Stimulated activated CD8-positive, alpha-beta memory T cell treated with anti-CD3 and anti-CD28 coated beads, Interleukin-12 subunit alpha, Interleukin-12 subunit beta, amount 100 ng/mL, for 24 hours (primary cell): ENCODE measurements around the gene MLLT3.

ENCODE experiments used
- DNase-seq: peaks from one replicate; pipeline ENCODE4 v3.0.0-alpha.2; 2020; ENCODE audit errors: extremely low read depth

MLLT3 gene

DNA sequence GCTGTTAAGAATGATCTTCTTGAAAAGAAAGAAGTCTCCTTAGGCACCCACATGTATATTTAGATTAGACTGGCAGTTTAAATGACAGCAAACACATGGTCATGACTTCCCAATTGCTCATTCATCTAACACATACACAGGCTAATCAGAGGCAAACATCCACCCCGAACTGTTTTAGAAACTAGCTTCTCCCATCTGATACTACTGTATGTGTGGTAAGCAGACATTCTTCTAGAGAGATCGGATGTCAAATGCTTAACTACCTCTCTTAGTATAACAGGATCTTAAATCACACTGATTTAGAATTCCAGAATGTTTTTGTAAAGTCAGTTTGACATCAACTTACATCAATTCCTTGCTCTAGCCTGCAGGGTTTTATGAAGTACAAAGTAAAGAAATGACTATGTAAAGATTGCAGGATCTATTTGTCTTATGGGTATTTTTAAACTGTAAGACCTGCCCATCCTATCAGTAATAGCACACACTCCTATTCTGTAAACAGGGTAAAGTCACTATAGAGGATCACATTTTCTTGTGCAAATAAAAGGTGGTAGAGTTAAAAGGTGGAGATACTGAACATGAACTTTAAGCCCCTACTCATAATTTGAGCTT lies 239.7 kb downstream of the MLLT3 start:
- no peak for DNase-seq

DNA sequence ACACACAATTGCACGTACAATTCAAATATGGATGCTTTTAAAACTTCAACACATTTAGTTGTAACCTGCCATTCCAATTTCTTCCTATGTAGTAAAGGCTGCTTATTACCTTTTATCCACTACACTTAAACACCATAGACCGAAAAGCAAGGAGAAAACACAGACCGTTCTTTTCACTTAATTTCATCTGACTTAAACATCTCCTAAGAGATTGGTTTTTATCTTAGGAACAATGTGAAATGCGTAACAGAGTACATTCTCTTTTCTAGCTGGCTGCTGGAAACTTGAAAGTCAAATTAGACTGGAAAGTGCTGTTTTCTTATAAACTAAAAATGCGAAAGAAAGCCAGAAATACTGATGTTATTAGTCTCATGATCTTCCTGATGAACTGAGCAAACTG lies 241.8 kb downstream of the MLLT3 start:
- no peak for DNase-seq

DNA sequence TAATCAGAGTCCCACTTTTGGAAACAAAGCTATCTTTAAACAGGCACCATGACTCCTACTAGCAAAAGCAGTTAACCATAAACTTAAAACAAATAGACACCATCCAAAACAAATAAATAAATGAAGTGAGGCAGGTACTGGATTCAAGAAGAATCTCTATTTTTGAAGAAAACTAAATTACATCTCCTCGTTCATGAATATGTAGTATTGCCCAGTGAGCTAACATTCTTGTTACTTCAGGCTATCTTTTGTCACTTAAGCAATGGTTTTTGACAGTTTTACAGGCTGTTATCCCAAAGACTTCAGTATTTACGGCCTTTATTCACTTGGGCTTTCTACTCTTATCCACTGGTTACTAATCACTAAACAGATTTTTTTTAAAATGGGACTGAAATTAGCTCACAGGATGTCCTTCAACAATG lies 242.5 kb downstream of the MLLT3 start:
- DNase-seq: no peak

DNA sequence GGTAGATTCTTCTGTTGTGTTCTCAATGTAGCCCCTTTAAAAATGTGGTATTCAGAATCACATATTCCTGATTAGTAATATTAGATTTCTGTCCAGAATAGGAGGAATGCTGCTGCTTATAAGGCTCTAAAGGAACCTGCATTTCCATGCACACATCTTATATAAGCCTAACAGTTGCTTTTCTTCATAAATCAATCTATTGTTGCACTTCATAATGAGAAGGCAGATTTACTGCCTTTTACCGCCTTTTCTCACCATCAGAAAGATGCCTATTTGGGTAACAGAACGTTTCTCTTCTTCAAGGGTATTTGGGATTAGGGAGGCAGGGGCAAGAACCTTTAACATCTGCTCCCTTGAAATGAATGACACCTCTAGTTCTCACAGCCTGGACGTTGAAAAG lies 243.4 kb downstream of the MLLT3 start:
- no peak for DNase-seq

DNA sequence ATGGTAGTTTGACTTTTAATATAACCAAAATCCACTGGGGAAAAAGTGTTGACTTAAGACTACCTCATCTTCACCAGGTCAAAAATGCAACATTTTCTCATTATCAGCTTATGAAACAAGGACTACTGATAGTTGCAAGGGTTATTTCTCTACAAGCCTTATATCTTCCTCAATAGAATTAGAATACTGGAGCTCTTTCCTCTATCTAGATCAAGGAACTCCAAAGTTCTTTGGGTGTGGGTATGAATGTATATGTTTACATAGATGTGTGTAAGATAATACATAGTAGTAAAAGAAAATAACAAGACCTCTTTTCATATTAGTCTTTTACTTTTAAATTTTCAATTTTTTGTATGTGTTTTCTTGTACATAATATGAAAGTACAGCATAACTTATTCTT lies 244.5 kb downstream of the MLLT3 start:
- DNase-seq: no peak

DNA sequence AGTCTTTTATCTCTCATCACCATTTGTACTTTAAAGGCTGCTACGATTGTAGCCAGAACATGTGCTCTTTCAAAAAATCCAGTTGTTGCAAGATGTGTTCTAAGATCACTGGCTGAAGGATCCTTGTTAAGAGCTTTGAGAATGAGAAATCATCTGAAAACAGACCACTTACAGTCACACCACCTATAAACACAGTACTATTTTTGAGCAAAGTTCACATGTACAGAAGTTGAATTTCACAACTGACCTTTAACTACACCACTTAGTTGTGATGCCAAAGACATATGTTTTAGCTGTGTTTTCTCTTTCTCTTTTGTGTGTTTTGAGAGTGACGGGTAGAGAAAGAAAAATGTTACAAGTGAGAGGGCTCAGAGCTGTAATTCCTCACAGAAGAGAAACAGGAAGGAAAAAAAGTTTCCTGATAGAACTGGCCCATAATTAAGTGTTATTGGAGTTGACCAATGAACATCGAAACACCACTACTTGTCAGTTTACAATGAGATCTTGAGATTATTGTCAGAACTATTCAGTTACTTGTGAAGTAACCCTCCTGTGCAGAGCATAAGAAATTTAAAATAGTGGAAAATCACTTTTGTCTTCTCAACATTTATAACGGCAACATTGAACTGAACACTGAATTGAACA lies 245.4 kb downstream of the MLLT3 start:
- no peak for DNase-seq

DNA sequence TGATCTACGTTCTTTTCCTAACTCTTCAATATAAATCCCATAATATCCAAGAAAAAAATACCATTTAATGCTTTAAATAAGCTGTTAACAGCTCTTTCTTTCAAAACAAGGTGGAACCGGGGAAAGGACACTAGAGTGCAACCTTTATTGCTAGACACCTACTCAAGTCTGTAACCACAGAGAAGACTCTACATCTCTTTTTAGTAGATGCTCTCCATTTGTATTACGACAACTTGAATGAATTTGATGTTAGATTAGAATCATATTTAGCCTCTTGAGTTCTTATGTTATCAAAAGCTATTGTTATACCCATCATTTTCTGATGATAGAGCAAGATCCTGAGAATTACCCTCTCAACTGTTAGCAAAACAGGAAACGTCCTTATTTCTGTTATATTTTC lies 246.3 kb downstream of the MLLT3 start:
- no peak for DNase-seq

DNA sequence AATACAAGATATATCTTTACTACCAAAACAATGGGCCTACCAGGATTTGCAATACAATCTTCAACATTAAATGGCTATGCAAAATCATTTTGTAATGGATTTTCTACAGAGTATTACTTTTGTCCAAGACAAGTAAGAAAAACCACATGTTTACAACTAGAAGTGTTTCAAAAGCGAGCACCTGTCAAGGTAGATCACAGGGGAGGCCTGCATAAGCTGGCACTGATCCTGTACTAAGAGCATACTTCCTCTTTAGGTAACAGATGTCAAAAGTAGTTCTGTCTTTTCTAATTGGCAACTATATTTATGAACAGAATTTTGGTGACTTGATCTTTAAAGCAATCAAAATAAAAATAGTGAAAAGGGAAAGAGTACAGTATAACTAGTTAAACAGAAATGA lies 249.0 kb downstream of the MLLT3 start:
- DNase-seq: no peak

DNA sequence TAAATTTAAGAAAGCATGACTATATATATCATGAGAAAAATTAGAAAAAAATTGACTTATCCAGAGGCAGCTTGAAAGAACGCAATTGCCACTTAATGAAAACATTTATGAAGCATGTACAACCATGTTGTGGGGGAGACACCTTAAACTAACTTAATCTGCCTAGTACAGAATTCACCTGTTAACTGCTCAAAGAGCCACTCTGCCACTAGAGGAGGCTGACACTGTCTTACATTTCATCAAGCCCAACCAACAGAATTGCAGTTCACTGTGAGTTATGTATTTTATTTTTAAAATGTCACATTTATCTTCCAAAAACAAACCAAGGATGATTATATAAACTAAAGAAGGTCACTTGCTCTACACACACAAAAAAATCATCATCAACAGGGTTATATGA lies 252.9 kb downstream of the MLLT3 start:
- no peak for DNase-seq

DNA sequence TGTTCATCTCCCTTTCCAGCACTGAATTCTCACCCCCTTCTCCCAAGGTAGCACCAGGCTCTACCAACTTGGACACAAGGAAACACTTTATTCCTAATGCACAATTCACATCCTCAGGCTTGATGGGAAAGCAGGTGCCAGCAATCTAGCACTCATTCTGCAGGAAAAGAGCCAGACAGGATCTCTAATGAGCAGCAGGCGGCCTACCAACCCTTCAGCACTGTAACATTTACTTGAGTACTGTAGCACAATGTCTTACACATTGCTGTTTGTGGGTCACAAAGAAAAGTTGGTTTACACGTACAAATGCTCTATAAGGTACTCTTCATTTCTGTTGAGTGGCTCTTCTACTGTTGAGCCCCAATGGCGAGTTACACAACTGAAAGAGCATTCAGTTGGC lies 254.4 kb downstream of the MLLT3 start:
- DNase-seq: no peak

DNA sequence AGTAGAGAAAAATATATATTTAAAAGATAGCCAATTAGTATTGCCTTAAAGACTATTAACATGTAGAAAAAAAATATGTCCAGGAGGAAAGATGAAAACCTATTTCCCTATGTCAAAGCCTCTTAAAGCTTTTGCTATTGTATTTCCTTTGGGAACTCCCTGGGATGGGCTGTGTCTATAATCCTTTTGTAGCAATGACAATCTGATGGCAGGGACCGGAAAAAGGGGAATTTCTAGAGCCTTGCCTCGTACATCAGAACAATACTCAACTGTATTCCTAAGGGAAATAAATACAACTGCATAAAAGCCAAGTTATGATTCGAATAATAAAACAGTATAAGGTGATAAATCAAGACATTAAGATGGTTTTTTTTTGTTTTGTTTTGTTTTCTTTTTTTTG lies 257.3 kb downstream of the MLLT3 start:
- DNase-seq: no peak

DNA sequence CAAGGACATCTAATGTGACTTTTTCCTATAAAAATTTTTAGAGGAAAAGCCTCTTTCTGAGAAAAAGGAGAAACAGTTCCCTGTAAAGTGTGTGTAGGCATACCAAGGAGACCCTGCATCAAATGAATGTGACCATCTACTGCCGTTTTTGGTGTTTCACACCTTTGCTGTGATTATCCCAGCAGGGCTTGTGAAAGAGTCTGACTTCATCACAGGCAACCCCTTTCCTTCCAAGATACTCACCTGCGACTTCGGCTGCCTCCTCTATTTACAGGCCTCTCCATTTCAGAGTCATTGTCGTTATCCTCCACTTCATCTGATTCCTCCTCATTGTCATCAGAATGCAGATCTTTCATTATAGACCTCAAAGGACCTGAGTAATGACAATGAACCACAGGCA lies 259.1 kb downstream of the MLLT3 start:
- no peak for DNase-seq

DNA sequence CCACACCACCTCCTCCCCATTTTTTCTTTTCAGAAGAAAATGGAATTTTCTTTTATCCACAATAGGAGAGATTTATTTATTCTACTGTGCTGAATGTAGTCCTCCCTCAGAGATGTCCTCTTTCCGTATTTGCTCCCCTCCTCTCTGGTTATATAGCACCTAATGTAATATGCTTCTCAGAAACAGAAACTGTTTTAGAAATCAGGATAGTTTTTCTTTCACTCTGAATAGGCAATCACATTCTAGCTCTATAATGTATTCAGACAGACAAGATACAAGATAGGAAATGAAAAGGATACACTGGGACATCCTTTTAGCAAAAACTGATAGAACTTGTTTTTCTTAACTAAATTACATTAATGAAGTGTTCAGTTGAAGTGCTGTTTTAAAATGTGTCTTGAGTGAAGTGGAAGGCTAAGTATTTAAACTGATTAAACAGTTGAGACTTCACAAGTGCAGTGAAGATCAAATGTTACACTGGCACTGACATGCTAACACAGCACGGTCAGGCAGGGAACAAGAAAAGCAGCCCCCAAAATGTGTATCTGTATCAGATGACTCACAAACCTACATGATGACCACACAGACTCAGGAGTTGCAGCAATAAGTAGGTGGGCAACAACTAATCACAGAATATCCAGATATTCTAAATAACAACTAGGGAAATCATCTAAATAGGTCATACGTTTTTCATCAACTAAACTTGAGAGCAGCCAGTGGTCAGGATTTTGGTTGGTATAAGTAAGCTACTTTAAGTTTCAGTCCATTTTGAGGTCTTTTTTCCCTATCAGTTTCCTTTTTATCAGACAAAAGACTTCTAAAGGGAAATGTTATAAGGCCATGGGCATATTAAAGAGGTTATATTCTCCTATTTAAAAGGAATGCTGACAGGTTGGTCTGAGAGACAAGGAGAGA lies 260.4 kb downstream of the MLLT3 start:
- DNase-seq: no peak

DNA sequence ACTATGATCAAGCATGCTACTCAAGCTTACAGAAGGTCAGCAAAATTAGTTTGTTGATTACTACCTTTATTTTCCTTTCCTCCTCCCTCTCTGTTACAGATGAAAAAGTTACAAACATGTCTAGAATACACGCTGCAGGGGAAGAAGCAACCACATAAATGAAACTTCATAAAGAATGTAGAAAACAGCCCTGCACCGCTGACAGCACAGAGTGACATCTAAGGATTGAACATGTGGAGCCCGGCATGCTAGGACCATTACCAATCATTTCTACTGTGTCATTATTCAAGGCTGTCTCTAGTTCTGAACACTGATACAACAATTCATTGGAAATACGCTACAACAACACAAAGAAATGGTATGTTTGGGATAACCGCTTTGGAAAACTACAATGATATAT lies 261.1 kb downstream of the MLLT3 start:
- DNase-seq: no peak

DNA sequence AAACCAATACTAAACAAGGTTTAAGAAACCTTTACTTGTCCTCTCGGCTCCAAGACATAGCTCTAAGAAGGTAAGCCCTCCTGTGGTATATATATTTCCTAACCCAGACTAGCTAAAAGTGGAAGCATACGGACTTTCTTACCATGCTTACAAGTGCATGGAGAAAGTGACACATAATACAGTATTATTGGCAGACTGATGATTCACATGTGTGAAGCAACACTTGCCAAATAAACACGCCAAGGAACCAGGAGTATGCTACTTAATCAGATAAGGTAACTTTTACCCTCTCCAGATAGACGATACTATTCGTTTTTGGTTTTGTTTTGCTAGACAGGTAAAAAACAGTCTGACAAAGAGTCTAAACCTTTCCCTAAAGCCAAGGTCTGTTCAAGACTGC lies 264.1 kb downstream of the MLLT3 start:
- DNase-seq: no peak

DNA sequence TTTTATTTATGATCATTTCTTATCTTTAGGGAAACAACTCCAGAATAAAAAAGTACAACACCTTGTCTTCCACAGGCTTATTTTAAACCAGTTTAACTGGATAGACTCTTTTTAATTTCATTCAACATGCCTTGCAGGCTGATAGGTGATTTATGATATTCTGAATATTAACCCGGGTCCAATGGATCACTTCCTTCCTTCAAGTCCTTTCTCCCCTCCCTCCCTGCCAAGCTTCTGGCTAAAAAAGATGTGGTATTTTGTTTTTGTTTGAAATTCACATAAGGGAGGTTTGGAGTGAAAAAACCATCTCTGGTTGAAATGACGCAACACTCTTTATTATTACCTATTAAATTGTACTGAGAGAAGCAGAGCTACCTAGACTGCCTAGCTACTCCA lies 265.3 kb downstream of the MLLT3 start:
- DNase-seq: no peak

DNA sequence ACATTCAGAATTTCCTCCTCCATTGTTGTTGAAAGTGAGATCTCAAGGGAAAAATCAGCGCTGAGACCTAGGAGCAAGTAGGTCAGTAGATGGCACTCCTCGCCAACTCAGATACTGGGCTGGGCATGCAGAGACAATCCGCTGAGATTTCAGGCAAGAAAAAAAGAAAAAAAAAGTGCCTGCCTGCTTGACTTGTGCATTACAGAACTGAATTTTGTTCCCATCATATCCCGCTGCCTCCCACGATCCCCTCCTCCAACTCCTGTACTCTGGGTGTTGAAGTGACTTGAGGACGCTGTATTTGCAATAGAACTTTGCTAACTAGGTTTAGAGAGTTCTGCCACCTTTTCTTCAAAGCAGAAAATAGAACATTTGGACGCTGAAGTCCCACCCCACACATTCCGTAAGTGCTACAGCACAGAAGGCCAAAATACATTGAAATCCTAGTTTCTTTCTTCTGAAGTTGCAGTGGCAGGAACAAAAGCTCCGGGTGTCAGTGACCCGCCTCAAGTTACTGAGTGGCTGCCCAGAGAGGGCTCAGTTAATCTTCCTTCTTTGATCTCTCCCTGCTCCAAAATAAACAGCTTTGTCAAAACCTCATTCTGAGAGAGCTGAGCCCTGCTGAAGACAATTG lies 265.8 kb downstream of the MLLT3 start:
- peak; percentile 5 for DNase-seq

DNA sequence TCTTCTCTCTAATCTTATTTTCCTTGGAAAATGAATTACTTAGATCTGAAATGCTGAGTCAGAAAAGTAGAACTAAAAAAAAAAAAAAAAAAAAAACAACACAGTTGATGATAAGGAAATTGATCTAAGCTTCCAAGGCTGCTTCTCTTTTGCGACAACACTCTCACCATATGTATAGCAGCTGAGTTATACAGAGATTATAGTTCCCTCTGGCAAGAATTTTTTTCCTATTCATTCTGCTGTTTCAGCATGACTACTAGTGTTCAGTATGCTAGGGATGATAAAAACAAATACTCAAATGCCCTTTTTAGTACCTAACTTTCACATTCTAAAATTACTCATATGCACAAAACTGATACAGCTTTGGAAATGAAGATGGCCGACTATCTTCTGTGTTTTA lies 267.3 kb downstream of the MLLT3 start:
- DNase-seq: no peak

DNA sequence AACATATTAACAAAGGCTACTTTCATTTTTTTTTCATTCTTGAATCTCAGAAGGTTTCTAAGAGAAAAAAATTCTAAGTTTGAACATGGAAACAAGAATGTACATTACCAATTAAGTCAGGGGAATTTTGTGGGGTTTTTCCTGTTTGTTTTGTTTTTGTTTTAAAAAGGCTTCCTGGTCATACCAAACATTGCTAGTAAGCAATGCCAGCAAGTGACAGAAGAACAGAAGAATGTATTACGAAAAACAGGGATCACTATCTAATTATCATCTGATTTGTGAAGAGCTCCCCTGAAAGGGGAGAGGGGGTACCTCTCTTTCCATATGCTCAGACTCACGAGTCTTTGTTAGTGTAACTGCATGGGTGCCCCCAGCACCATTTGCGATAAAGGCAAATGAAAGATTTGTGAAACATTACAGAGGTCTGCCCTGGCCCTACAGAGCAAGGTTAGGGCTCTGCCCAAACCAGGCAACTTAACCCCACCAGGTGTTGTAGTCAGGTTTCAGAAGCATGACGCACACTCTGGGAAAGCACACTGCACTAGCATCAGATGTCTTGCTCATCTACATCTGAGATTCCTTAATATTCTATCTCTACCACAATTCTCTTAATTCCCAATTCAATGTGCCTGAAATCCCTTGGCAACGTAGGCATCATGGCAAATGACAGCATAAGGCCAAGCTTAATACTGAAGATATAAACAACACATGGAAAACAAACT lies 268.2 kb downstream of the MLLT3 start:
- no peak for DNase-seq

DNA sequence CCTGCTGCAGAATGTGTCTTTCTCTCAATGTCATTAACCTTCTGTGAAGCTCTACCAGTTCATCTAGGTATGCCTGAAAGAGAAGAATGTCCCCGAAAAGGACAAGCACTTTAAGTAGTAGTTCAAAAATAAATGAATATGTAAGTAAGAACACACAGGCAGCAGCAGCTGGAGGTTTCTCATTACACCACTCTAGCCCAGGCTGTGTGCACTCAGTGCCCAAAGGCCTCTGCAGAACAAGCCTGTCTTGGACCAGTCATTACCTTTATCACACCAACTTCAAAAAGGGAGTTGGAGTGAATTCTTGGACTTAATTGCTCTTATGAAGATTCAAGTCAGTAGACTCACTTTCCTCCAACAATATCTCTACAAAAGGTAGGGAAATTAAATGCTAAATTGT lies 268.8 kb downstream of the MLLT3 start:
- no peak for DNase-seq

DNA sequence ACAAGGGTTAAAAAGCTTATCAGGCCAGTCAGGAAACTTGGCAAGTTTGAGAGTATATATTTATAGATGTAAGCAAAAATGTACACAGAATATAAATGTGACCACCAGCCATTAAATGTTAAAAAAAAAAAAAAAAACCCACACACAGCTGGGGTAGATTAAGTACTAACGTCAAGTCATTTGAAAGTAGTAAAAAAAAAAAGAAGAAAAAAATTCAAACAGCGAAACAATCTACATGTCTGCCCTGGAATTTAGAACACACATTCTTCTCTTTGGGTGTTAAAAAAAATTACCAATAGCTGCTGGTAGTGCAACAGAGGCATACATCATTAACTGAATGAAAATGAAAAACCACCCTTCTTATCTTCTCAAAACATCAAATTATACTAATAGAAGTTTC lies 269.7 kb downstream of the MLLT3 start:
- no peak for DNase-seq

DNA sequence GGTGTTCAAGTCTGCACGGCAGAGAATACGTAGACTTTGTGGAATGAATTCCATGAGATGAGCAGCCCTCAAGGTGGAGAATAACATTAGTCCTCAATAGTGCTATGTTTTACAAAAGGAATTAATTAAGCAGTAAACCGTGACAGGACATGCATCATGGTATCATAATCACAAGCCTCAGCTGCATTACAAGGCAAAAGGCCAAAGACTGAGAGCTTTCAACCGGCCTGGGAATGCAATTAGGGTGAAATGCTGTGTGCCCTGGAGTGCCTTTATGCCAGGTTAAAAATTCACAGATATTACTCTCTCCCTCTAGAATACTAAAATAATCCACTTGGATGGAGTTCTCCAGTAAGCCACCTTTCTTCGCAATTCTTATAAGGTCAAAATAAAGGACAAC lies 270.6 kb downstream of the MLLT3 start:
- DNase-seq: no peak
